ENCODE measurements around the gene ISM2. TPM values are rescaled to one million over a fixed set of nuclear protein-coding genes. Genes with fewer than 3 reads are reported as not detected.

Gene ISM2
- total and polyA plus RNA-seq, 2 experiments from 2014 or later, result 0.69 to 1.3 TPM

DNA sequence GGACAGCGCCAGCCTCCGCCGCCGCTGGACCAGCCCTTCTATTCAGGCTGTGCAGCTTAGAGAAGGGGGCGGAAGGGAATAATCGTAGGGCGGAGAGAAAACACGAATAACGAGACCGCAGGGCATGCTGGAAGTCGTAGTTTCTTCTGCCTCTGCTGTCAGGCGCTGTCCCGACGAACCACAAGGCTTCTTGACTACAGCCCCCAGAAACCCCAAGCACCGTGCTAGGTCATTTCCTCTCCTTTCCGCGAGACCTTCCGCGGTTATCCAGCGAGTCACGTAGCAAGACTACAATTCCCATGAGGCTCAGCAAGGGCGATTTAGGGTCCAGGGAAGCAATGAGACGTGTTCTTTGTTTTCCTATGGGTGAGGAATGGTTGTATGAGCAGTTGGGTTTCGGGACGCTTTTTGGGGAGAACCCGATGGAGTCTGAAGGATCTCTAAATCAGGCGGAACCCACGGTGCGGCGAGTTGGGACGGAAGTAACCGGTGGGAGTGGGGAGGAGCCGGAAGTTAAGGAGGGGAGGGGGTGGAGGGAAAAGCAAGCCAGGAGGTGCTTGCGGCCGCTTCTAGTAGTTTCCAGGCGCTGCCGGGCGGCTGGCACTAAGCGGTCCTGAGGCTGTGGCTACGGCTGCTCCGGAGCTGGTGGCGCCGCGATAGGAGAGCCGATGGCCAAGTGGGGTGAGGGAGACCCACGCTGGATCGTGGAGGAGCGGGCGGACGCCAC lies 40.9 kb downstream of the ISM2 start, which contains the start of the genes AHSA1 and VIPAS39 (continued):
- TF ChIP-seq ZNF462 (CRISPR knock-in tag; IDR thresholded peaks at IDR 0.05) (no peak), ETS1 (IDR thresholded peaks at IDR 0.05) (peak; percentile 99), REST (IDR thresholded peaks at IDR 0.05; ENCODE audit: unreplicated experiment) (no peak), JUNB (IDR thresholded peaks at IDR 0.05; ENCODE audit: unreplicated experiment) (no peak), ZNF114 (CRISPR knock-in tag; IDR thresholded peaks at IDR 0.05) (no peak), CREB1 (CRISPR knock-in tag; IDR thresholded peaks at IDR 0.05; ENCODE audit: low read depth) (peak; percentile 88), ZNF331 (CRISPR knock-in tag; IDR thresholded peaks at IDR 0.05; ENCODE audit: low read depth) (no peak), NANOG (IDR thresholded peaks at IDR 0.05; ENCODE audit: borderline replicate concordance) (peak; percentile 14; the same call in 1 of the 2 replicates), STAT1 (IDR thresholded peaks at IDR 0.05; ENCODE audit: unreplicated experiment) (no peak), EZH2phosphoT487 (IDR thresholded peaks at IDR 0.05; ENCODE audit: unreplicated experiment) (no peak), POLR2AphosphoS5 (IDR thresholded peaks at IDR 0.05; ENCODE audit: low read depth) (peak; percentile 94)

All from GM23338 (cell line).